Uterus (tissue), 4 donors: ENCODE results near the gene SOX2. TPM values are rescaled to one million over a fixed set of nuclear protein-coding genes. Genes with fewer than 3 reads are reported as not detected.

Source experiments
- DNase-seq, 2 donors: peaks; one replicate each; pipeline ENCODE4 v3.0.0-alpha.2; 2019 to 2020
- H3K27ac ChIP-seq, 2 donors: fragments of 200-600 bp; sonication (generic); 1 replicate in 1 of 2; 2 replicates in 1 of 2; pipeline ENCODE4 v1.5.1; 2016 to 2018
- H3K27me3 ChIP-seq, 2 donors: fragments of 200-600 bp; sonication (generic); one replicate each; pipeline ENCODE4 v1.5.1; 2018 to 2019; ENCODE audit warnings: control low read depth in 1 of 2
- H3K36me3 ChIP-seq, 2 donors: fragments of 200-600 bp; sonication (generic); one replicate each; pipeline ENCODE4 v1.5.1; 2019; ENCODE audit warnings: control low read depth in 1 of 2
- H3K4me1 ChIP-seq, 2 donors: fragments of 200-600 bp; sonication (generic); one replicate each; pipeline ENCODE4 v1.5.1; 2018 to 2019; ENCODE audit warnings: control low read depth in 1 of 2
- H3K4me3 ChIP-seq, 2 donors: fragments of 200-600 bp; sonication (generic); 1 replicate in 1 of 2; 2 replicates in 1 of 2; pipeline ENCODE4 v1.5.1; 2018 to 2019; ENCODE audit warnings: mild to moderate bottlenecking in 1 of 2
- H3K9me3 ChIP-seq, 2 donors: fragments of 200-600 bp; sonication (generic); one replicate each; pipeline ENCODE4 v1.5.1; 2019; ENCODE audit warnings: control low read depth in 1 of 2
- CTCF ChIP-seq, 4 experiments: fragments of 200-600 bp in 2 of 4; fragments of 450-650 bp in 2 of 4; sonication (generic) in 2 of 4; IDR thresholded peaks; one replicate each; pipeline ENCODE4 v1.5.1; 2016 to 2019; ENCODE audit warnings: antibody characterized with exemption in 4 of 4, mild to moderate bottlenecking in 2 of 4, moderate library complexity in 1 of 4
- POLR2A ChIP-seq, 2 donors: fragments of 450-650 bp; IDR thresholded peaks; one replicate each; pipeline ENCODE4 v1.6.1; 2016; ENCODE audit warnings: antibody characterized with exemption in 2 of 2, mild to moderate bottlenecking in 1 of 2, moderate library complexity in 1 of 2
- intact Hi-C: fragments of 100-400 bp; cut with DNase I; formaldehyde crosslinking; loops from one replicate; pipeline ENCODE4 v1.15.1; 2023; ENCODE audit warnings: low total_unique reads
- total RNA-seq, 4 donors: library from RNA; depleted of rRNA in 3 of 4; stranded (reverse); fragments of >200 nt in 3 of 4; gene quantifications; one replicate each; pipeline versions ENCODE4 v1.1.0 to v1.2.4, GENCODE V29; 2014 to 2023
- donor health status: DM: yes; HTN: yes; CAD: no.

SOX2 gene
- total RNA-seq, 4 donors from 2014 or later = 0.18 to 0.35 TPM; not detected in 2

GRCh38 chr3:181739628-181740027 lies 27.9 kb downstream of the SOX2 start:
- DNase-seq = no peak

GRCh38 chr3:181741417-181741816 lies 29.7 kb downstream of the SOX2 start:
- no peaks in the 10 kb centered on the region for H3K36me3 ChIP-seq
- no peaks in the 10 kb centered on the region for H3K4me1 ChIP-seq
- H3K9me3 ChIP-seq = no peaks in the 10 kb centered on the region
- TF ChIP-seq POLR2A (IDR thresholded peaks at IDR 0.05) = no peak
- TF ChIP-seq CTCF (IDR thresholded peaks at IDR 0.05) = no peak
- no peak overlapping the region for H3K4me3 ChIP-seq
- DNase-seq = no peak
- peaks cover 0 to 3% of the 10 kb centered on the region in 2 donors for H3K27me3 ChIP-seq
- intact Hi-C loops = no loop called here
- H3K27ac ChIP-seq = no peak overlapping the region

More at GRCh38 chr3:181739628-181740027, 27.9 kb downstream of the SOX2 start:
- TF ChIP-seq POLR2A (IDR thresholded peaks at IDR 0.05) (no peak), CTCF (IDR thresholded peaks at IDR 0.05) (no peak)
- Histone ChIP-seq H3K4me3 (no peak overlapping the region), H3K27ac (no peak overlapping the region), H3K9me3 (no peaks in the 10 kb centered on the region), H3K27me3 (no peaks in the 10 kb centered on the region), H3K4me1 (no peaks in the 10 kb centered on the region), H3K36me3 (no peaks in the 10 kb centered on the region)
- intact Hi-C loops = no loop called here

- Histone ChIP-seq H3K27me3 (peaks cover 0 to 7% of the 10 kb centered on the region in 2 donors), H3K36me3 (no peaks in the 10 kb centered on the region), H3K9me3 (no peaks in the 10 kb centered on the region), H3K27ac (no peak overlapping the region), H3K4me1 (no peaks in the 10 kb centered on the region), H3K4me3 (no peak overlapping the region)
- TF ChIP-seq CTCF (IDR thresholded peaks at IDR 0.05) = no peak
- TF ChIP-seq POLR2A (IDR thresholded peaks at IDR 0.05) = no peak
- no peak for DNase-seq
- intact Hi-C loops = no loop called here
Measured at GRCh38 chr3:181752202-181752671, 40.5 kb downstream of the SOX2 start.

- Histone ChIP-seq H3K4me3 (no peak overlapping the region), H3K4me1 (no peaks in the 10 kb centered on the region), H3K36me3 (no peaks in the 10 kb centered on the region), H3K9me3 (no peaks in the 10 kb centered on the region), H3K27me3 (peaks cover 0 to 7% of the 10 kb centered on the region in 2 donors), H3K27ac (no peak overlapping the region)
- DNase-seq = no peak
- no peak for TF ChIP-seq CTCF (IDR thresholded peaks at IDR 0.05)
- no peak for TF ChIP-seq POLR2A (IDR thresholded peaks at IDR 0.05)
- intact Hi-C loops = no loop called here
Measured at GRCh38 chr3:181753391-181753790, 41.7 kb downstream of the SOX2 start.

- Histone ChIP-seq H3K4me3 (no peak overlapping the region), H3K27ac (no peak overlapping the region), H3K9me3 (no peaks in the 10 kb centered on the region), H3K27me3 (peaks cover 0 to 7% of the 10 kb centered on the region in 2 donors), H3K4me1 (no peaks in the 10 kb centered on the region), H3K36me3 (no peaks in the 10 kb centered on the region)
- TF ChIP-seq POLR2A (IDR thresholded peaks at IDR 0.05) (no peak), CTCF (IDR thresholded peaks at IDR 0.05) (no peak)
- no peak for DNase-seq
- intact Hi-C loops = no loop called here
Measured at GRCh38 chr3:181755959-181756358, 44.2 kb downstream of the SOX2 start.
